Measurements from ENCODE around the gene SH2D7. TPM values are rescaled to one million over a fixed set of nuclear protein-coding genes. Genes with fewer than 3 reads are reported as not detected.

The SH2D7 gene
- total RNA-seq, 1 donor from 2014 or later, result not detected

GRCh38 chr15:78063970-78064385, 28.4 kb upstream of the SH2D7 start:
- Mint-ChIP-seq H3K36me3 (no peaks in the 10 kb centered on the region), H3K4me3 (no peak overlapping the region), H3K27ac (no peak overlapping the region), H3K4me1 (peaks cover 24% of the 10 kb centered on the region), H3K27me3 (ENCODE audit: insufficient read depth, low read depth) (no peaks in the 10 kb centered on the region), H3K9me3 (no peaks in the 10 kb centered on the region)
- DNase-seq (ENCODE audit: low spot score), result no peak
- no peaks in the 10 kb centered on the region for H3K9me3 ChIP-seq (ENCODE audit: low read depth)
- no peak overlapping the region for H3K27ac ChIP-seq
- H3K79me2 ChIP-seq (ENCODE audit: low read depth), result peaks cover 27% of the 10 kb centered on the region
- no peaks in the 10 kb centered on the region for H3K27me3 ChIP-seq
- peaks cover 17% of the 10 kb centered on the region for H4K20me1 ChIP-seq (ENCODE audit: low read depth)
- H3K4me2 ChIP-seq, result no peak overlapping the region
- no peak overlapping the region for H3K4me3 ChIP-seq
- H3K36me3 ChIP-seq, result no peaks in the 10 kb centered on the region
- H3K4me1 ChIP-seq, result peaks cover 23% of the 10 kb centered on the region
- no peak for TF ChIP-seq CTCF (IDR thresholded peaks at IDR 0.05)
- no peak for TF ChIP-seq EZH2phosphoT487 (IDR thresholded peaks at IDR 0.05)
- no peak for TF ChIP-seq EZH2 (IDR thresholded peaks at IDR 0.05)
- no peak overlapping the region for H2AFZ ChIP-seq (replicated peaks)
- no peak overlapping the region for H3K9ac ChIP-seq
- peaks cover 6% of the 10 kb centered on the region for H3F3A ChIP-seq (ENCODE audit: low read depth)

DNA sequence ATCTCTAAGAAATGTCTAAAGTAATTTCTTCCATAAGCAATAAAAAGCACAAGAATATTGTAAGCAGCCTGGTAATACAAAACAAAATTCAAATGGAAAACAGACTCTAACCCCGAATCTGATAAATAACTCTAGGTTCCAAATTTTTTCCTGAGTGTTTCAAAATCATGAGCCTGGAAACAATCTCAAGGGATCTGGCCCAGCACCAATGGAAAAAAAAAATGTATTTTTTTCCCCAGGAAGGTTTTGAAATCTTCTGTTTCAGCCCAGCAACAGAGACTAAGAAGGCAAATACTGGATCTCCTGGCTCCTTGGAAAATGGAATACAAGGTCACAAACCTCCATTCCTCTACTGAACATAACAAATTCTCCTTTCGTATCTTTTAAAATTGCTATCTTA, 27.8 kb upstream of the SH2D7 start:
- no peak overlapping the region for H3K4me3 Mint-ChIP-seq
- no peaks in the 10 kb centered on the region for H3K9me3 ChIP-seq (ENCODE audit: low read depth)
- H3K79me2 ChIP-seq (ENCODE audit: low read depth), result peaks cover 27% of the 10 kb centered on the region
- H4K20me1 ChIP-seq (ENCODE audit: low read depth), result peaks cover 17% of the 10 kb centered on the region
- no peaks in the 10 kb centered on the region for H3K27me3 Mint-ChIP-seq (ENCODE audit: insufficient read depth, low read depth)
- H3K4me1 ChIP-seq, result peaks cover 23% of the 10 kb centered on the region
- H3K9me3 Mint-ChIP-seq, result no peaks in the 10 kb centered on the region
- no peaks in the 10 kb centered on the region for H3K27me3 ChIP-seq
- H3K9ac ChIP-seq, result no peak overlapping the region
- no peak overlapping the region for H2AFZ ChIP-seq (replicated peaks)
- H3F3A ChIP-seq (ENCODE audit: low read depth), result peaks cover 6% of the 10 kb centered on the region
- H3K27ac ChIP-seq, result no peak overlapping the region
- TF ChIP-seq CTCF (IDR thresholded peaks at IDR 0.05), result no peak
- TF ChIP-seq EZH2 (IDR thresholded peaks at IDR 0.05), result no peak
- TF ChIP-seq EZH2phosphoT487 (IDR thresholded peaks at IDR 0.05), result no peak
- no peak overlapping the region for H3K4me3 ChIP-seq
- H3K36me3 ChIP-seq, result no peaks in the 10 kb centered on the region
- DNase-seq (ENCODE audit: low spot score), result no peak
- H3K4me2 ChIP-seq, result no peak overlapping the region
- H3K27ac Mint-ChIP-seq, result no peak overlapping the region
- no peaks in the 10 kb centered on the region for H3K36me3 Mint-ChIP-seq
- peaks cover 26% of the 10 kb centered on the region for H3K4me1 Mint-ChIP-seq

DNA sequence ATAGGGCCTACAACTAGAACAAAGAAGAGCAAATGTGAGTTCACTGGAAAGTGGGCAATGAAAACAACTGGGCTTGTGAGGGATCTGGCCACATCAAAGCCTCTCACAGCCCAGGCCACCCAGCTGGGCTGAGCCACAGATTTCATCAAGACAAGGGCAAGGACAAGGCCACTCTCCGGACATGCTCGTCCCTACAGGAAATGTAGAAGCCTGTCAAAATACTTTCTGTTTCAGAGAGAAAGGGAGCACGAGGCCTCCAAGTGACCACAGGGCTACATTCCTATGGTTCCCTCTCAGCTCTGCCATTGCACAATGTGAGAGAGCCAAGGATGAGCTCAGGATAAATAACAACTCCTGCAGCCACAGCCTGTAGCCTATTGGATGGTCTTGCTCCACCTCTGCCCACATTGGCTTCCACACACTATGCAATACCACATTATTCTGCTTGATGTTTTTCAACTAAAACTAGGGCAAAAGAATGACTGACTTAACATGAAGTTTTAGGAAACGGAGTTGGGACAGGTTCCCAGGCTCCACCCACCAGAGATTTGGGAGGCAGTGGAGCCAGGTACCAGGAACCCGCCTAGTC, 27.0 kb upstream of the SH2D7 start:
- H3F3A ChIP-seq (ENCODE audit: low read depth), result peaks cover 6% of the 10 kb centered on the region
- H3K9ac ChIP-seq, result no peak overlapping the region
- no peak overlapping the region for H3K27ac Mint-ChIP-seq
- H3K36me3 ChIP-seq, result no peaks in the 10 kb centered on the region
- no peak overlapping the region for H2AFZ ChIP-seq (replicated peaks)
- H3K27me3 Mint-ChIP-seq (ENCODE audit: insufficient read depth, low read depth), result no peaks in the 10 kb centered on the region
- no peak overlapping the region for H3K27ac ChIP-seq
- TF ChIP-seq EZH2phosphoT487 (IDR thresholded peaks at IDR 0.05), result no peak
- H3K9me3 ChIP-seq (ENCODE audit: low read depth), result no peaks in the 10 kb centered on the region
- H3K4me3 ChIP-seq, result no peak overlapping the region
- H3K4me3 Mint-ChIP-seq, result no peak overlapping the region
- peaks cover 17% of the 10 kb centered on the region for H4K20me1 ChIP-seq (ENCODE audit: low read depth)
- peaks cover 23% of the 10 kb centered on the region for H3K4me1 ChIP-seq
- no peak for DNase-seq (ENCODE audit: low spot score)
- no peaks in the 10 kb centered on the region for H3K27me3 ChIP-seq
- peaks cover 33% of the 10 kb centered on the region for H3K79me2 ChIP-seq (ENCODE audit: low read depth)
- no peaks in the 10 kb centered on the region for H3K36me3 Mint-ChIP-seq
- H3K4me2 ChIP-seq, result no peak overlapping the region
- H3K4me1 Mint-ChIP-seq, result peaks cover 26% of the 10 kb centered on the region
- no peaks in the 10 kb centered on the region for H3K9me3 Mint-ChIP-seq

All from neural progenitor cell (in vitro differentiated cells).